AG09309 (cell line): Measurements from ENCODE around the gene ERC1.
A peak's percentile ranks its signal among the peaks of the same experiment; 100 is the strongest.

ENCODE experiments used
- DNase-seq: peaks from one replicate; pipeline ENCODE4 v3.0.0-alpha.2; 2010; ENCODE audit warnings: low read depth
- H3K4me3 ChIP-seq: 2 replicates; pipeline ENCODE4 v1.5.1; 2011; ENCODE audit warnings: mild to moderate bottlenecking, low read depth, low read length, moderate library complexity; ENCODE audit not compliant: control insufficient read depth
- CTCF ChIP-seq: IDR thresholded peaks from 2 replicates; pipeline ENCODE4 v1.5.1; 2011; ENCODE audit warnings: mild to moderate bottlenecking, low read depth, low read length, inconsistent platforms; ENCODE audit not compliant: insufficient read depth, control insufficient read depth; ENCODE audit errors: missing control alignments

Gene ERC1

GRCh38 chr12:1267243-1267642, 276.2 kb downstream of the ERC1 start:
- DNase-seq: no peak
- no peak for TF ChIP-seq CTCF
- no peak overlapping the region for H3K4me3 ChIP-seq

- DNase-seq: no peak
- no peak overlapping the region for H3K4me3 ChIP-seq
- TF ChIP-seq CTCF: no peak
These were observed 281.1 kb downstream of the ERC1 start for GRCh38 chr12:1272142-1272541.

DNA sequence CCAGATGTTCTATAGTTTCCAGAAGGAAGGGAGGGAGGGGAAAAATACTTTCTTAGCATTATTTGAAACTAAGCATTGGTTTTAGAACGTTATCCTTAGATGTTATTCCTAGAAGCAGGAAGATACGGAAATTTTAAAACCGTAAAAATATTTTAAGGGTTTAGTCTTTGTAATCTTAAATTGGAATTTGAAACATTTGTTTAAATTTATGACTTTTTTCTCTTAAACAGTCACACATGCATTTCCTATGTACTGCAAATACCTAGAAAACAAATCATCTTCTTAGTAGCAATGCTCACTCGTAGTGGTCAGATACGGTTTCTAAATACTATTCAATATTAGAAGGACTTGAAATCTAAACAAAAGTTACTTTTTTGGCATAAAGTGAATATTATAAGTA, 282.0 kb downstream of the ERC1 start:
- no peak for TF ChIP-seq CTCF
- H3K4me3 ChIP-seq: no peak overlapping the region
- DNase-seq: peak; percentile 10

- DNase-seq: no peak
- TF ChIP-seq CTCF: no peak
- no peak overlapping the region for H3K4me3 ChIP-seq
These were observed 286.9 kb downstream of the ERC1 start for GRCh38 chr12:1277905-1278304.

- TF ChIP-seq CTCF: peak; percentile 18
- no peak for DNase-seq
- H3K4me3 ChIP-seq: no peak overlapping the region
These were observed 288.0 kb downstream of the ERC1 start for GRCh38 chr12:1279050-1279449.

DNA sequence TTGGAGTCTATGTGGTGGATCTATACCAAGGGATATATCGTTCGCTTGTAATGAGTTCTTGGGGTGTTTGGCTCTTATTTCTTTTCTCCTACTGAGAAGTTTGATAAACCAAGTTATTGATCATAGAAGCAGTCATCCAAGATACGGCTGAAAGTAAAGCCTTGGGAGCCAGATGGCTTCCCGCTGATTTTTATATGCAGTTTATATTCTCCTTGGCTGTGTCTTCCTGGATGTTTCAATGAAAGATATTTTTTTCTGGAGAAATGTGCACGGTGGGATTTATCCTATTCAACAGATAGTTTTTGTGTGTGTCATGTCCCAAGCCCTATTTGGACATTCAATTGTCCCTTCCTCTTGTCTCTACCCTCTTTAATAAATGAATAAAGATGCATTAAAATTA, 289.0 kb downstream of the ERC1 start:
- no peak for DNase-seq
- H3K4me3 ChIP-seq: no peak overlapping the region
- no peak for TF ChIP-seq CTCF
